CD8-positive, alpha-beta memory T cell (primary cell): ENCODE measurements around the gene KIAA0232. TPM values are rescaled to one million over a fixed set of nuclear protein-coding genes. Genes with fewer than 3 reads are reported as not detected.
A peak's percentile ranks its signal among the peaks of the same experiment; 100 is the strongest.

Experiments used
- CTCF ChIA-PET: fragments of 350-600 bp; sonication (Branson Sonifier 250); formaldehyde crosslinking; loops from one replicate; lab custom pipeline; 2021; ENCODE audit warnings: antibody characterized with exemption; lab: Charles Lee
- POLR2A ChIA-PET: fragments of 350-600 bp; sonication (Branson Sonifier 250); formaldehyde crosslinking; loops from one replicate; lab custom pipeline; 2021; ENCODE audit warnings: antibody characterized with exemption; lab: Charles Lee
- DNase-seq, 5 donors: peaks; one replicate each; pipeline versions ENCODE4 v3.0.0 to v3.0.0-alpha.2; 2020 to 2022; ENCODE audit warnings: mixed read lengths in 1 of 5
- H3K27ac ChIP-seq: one replicate; pipeline ENCODE4 v1.7.0; 2013; ENCODE audit warnings: low read depth, mild to moderate bottlenecking, low read length, moderate library complexity
- H3K27me3 ChIP-seq: 2 replicates; pipeline ENCODE4 v1.7.0; 2013; ENCODE audit warnings: low read length, mild to moderate bottlenecking; ENCODE audit not compliant: insufficient read depth, poor library complexity, severe bottlenecking
- H3K36me3 ChIP-seq: 2 replicates; pipeline ENCODE4 v1.7.0; 2013; ENCODE audit warnings: mild to moderate bottlenecking, low read length, moderate library complexity; ENCODE audit not compliant: insufficient read depth
- H3K4me1 ChIP-seq: 2 replicates; pipeline ENCODE4 v1.7.0; 2013; ENCODE audit warnings: mild to moderate bottlenecking, low read length, moderate library complexity; ENCODE audit not compliant: insufficient read depth
- H3K4me3 ChIP-seq: 2 replicates; pipeline ENCODE4 v1.7.0; 2013; ENCODE audit warnings: mild to moderate bottlenecking, low read length
- H3K9me3 ChIP-seq: 2 replicates; pipeline ENCODE4 v1.7.0; 2013; ENCODE audit warnings: mild to moderate bottlenecking, low read length
- H3K27ac Mint-ChIP-seq, 8 donors: one replicate each; pipeline ENCODE4 v1.8.0; 2020 to 2021; ENCODE audit warnings: mixed read lengths in 8 of 8, mild to moderate bottlenecking in 6 of 8, inconsistent platforms in 3 of 8, moderate library complexity in 3 of 8
- H3K27me3 Mint-ChIP-seq, 2 donors: one replicate each; pipeline ENCODE4 v1.8.0; 2020 to 2021; ENCODE audit warnings: mixed read lengths in 2 of 2, mild to moderate bottlenecking in 1 of 2, moderate library complexity in 1 of 2
- H3K36me3 Mint-ChIP-seq, 3 donors: one replicate each; pipeline ENCODE4 v1.8.0; 2020 to 2021; ENCODE audit warnings: mixed read lengths in 3 of 3, inconsistent platforms in 1 of 3, mild to moderate bottlenecking in 1 of 3
- H3K4me1 Mint-ChIP-seq, 3 donors: one replicate each; pipeline ENCODE4 v1.8.0; 2020 to 2021; ENCODE audit warnings: mixed read lengths in 3 of 3, inconsistent platforms in 1 of 3, mild to moderate bottlenecking in 1 of 3
- H3K4me3 Mint-ChIP-seq, 7 donors: one replicate each; pipeline ENCODE4 v1.8.0; 2020 to 2021; ENCODE audit warnings: mixed read lengths in 7 of 7, mild to moderate bottlenecking in 6 of 7, moderate library complexity in 4 of 7, inconsistent platforms in 2 of 7
- H3K9me3 Mint-ChIP-seq, 5 donors: one replicate each; pipeline ENCODE4 v1.8.0; 2020 to 2022; ENCODE audit warnings: mixed read lengths in 5 of 5, mild to moderate bottlenecking in 3 of 5, moderate library complexity in 2 of 5, inconsistent platforms in 1 of 5
- polyA plus RNA-seq: library from polyadenylated mRNA; unstranded; fragments of 300-500 nt; fragmentation: Illumina TruSeq; gene quantifications from one replicate; pipeline ENCODE4 v1.2.3, GENCODE V29; 2021
- total RNA-seq, 2 experiments: library from RNA; stranded (reverse); gene quantifications; one replicate each; pipeline ENCODE4 v1.2.3, GENCODE V29; 2021

KIAA0232 gene
- 10 to 100 TPM; 16.0 to 16.4 TPM for total RNA-seq
- 13.6 TPM for polyA plus RNA-seq

- POLR2A ChIA-PET, result interaction anchor here (0.7 to 2.4 kb wide), 13 partner anchors 9 to 286 kb away, joined by 3 to 8 read pairs (median 4); partner anchors contain the start of genes GRPEL1, MRFAP1 and TBC1D14
- Histone ChIP-seq H3K27ac (peak within 1 kb of the TSS; percentile 85), H3K9me3 (no peaks in the 10 kb centered on the region), H3K4me3 (peak within 1 kb of the TSS; percentile 75), H3K36me3 (no peaks in the 10 kb centered on the region), H3K4me1 (peaks cover 45% of the 10 kb centered on the region), H3K27me3 (no peaks in the 10 kb centered on the region)
- Mint-ChIP-seq H3K9me3 (no peaks in the 10 kb centered on the region), H3K4me1 (peaks cover 59 to 69% (median 68%) of the 10 kb centered on the region in 3 donors), H3K4me3 (peak within 1 kb of the TSS; percentile 83 to 95 (median 87)), H3K36me3 (peaks cover 0 to 10% (median 0%) of the 10 kb centered on the region in 3 donors), H3K27me3 (no peaks in the 10 kb centered on the region), H3K27ac (peak within 1 kb of the TSS; percentile 73 to 97 (median 88))
- peak; percentile 86 to 95 (median 91) for DNase-seq
- CTCF ChIA-PET, result interaction anchor here (0.6 to 3.6 kb wide), 5 partner anchors 64 to 192 kb away, joined by 3 to 17 read pairs (median 3); a partner anchor contains a TSS
These were observed at the start of gene KIAA0232 for GRCh38 chr4:6782147-6782845. TSS of gene KIAA0232 (plus strand) at chr4:6782727. CDS start at chr4:6824454, 41,727 bp downstream.

- H3K4me3 Mint-ChIP-seq, result no peak overlapping the region
- H3K4me1 Mint-ChIP-seq, result no peaks in the 10 kb centered on the region
- peaks cover 0 to 8% of the 10 kb centered on the region in 2 donors for H3K27me3 Mint-ChIP-seq
- Histone ChIP-seq H3K9me3 (no peaks in the 10 kb centered on the region), H3K27me3 (no peaks in the 10 kb centered on the region), H3K4me1 (no peaks in the 10 kb centered on the region), H3K36me3 (no peaks in the 10 kb centered on the region), H3K27ac (peak overlapping the region; percentile 83), H3K4me3 (no peak overlapping the region)
- H3K9me3 Mint-ChIP-seq, result no peaks in the 10 kb centered on the region
- DNase-seq, result no peak
- CTCF ChIA-PET, result no interaction called here
- POLR2A ChIA-PET, result no interaction called here
- H3K36me3 Mint-ChIP-seq, result no peaks in the 10 kb centered on the region
- H3K27ac Mint-ChIP-seq, result peak overlapping the region in 1 of 8 donors; percentile 28
These were observed 49.0 kb upstream of the KIAA0232 start for GRCh38 chr4:6733358-6734164.

- no peak for DNase-seq
- Mint-ChIP-seq H3K27me3 (peaks cover 0 to 8% of the 10 kb centered on the region in 2 donors), H3K4me1 (no peaks in the 10 kb centered on the region), H3K27ac (no peak overlapping the region), H3K9me3 (no peaks in the 10 kb centered on the region), H3K4me3 (no peak overlapping the region), H3K36me3 (no peaks in the 10 kb centered on the region)
- CTCF ChIA-PET, result no interaction called here
- Histone ChIP-seq H3K4me3 (no peak overlapping the region), H3K27me3 (no peaks in the 10 kb centered on the region), H3K9me3 (no peaks in the 10 kb centered on the region), H3K36me3 (no peaks in the 10 kb centered on the region), H3K4me1 (no peaks in the 10 kb centered on the region), H3K27ac (peak overlapping the region; percentile 83)
- POLR2A ChIA-PET, result interaction anchor here (0.7 kb wide), 1 partner anchor 119 kb away, joined by 3 read pairs; no protein-coding TSS in a partner anchor
These were observed 48.3 kb upstream of the KIAA0232 start for GRCh38 chr4:6734165-6734786.

GRCh38 chr4:6739920-6740319 is 42.6 kb upstream of the KIAA0232 start:
- Histone ChIP-seq H3K36me3 (no peaks in the 10 kb centered on the region), H3K4me1 (no peaks in the 10 kb centered on the region), H3K9me3 (no peaks in the 10 kb centered on the region), H3K27me3 (no peaks in the 10 kb centered on the region), H3K27ac (no peak overlapping the region), H3K4me3 (no peak overlapping the region)
- DNase-seq, result no peak
- Mint-ChIP-seq H3K9me3 (peaks cover 0 to 2% (median 0%) of the 10 kb centered on the region in 5 donors), H3K36me3 (no peaks in the 10 kb centered on the region), H3K4me3 (no peak overlapping the region), H3K27me3 (peaks cover 0 to 4% of the 10 kb centered on the region in 2 donors), H3K4me1 (peaks cover 0 to 8% (median 4%) of the 10 kb centered on the region in 3 donors), H3K27ac (no peak overlapping the region)
- CTCF ChIA-PET, result no interaction called here
- POLR2A ChIA-PET, result no interaction called here

- Mint-ChIP-seq H3K4me3 (no peak overlapping the region), H3K27me3 (peaks cover 0 to 6% of the 10 kb centered on the region in 2 donors), H3K9me3 (peaks cover 0 to 2% (median 0%) of the 10 kb centered on the region in 5 donors), H3K4me1 (peaks cover 0 to 8% (median 4%) of the 10 kb centered on the region in 3 donors), H3K36me3 (no peaks in the 10 kb centered on the region), H3K27ac (no peak overlapping the region)
- no peaks in the 10 kb centered on the region for H3K4me1 ChIP-seq
- no peaks in the 10 kb centered on the region for H3K27me3 ChIP-seq
- H3K36me3 ChIP-seq, result no peaks in the 10 kb centered on the region
- no peak for DNase-seq
- no peak overlapping the region for H3K4me3 ChIP-seq
- no peak overlapping the region for H3K27ac ChIP-seq
- no peaks in the 10 kb centered on the region for H3K9me3 ChIP-seq
- CTCF ChIA-PET, result no interaction called here
- POLR2A ChIA-PET, result no interaction called here
These were observed 42.2 kb upstream of the KIAA0232 start for GRCh38 chr4:6740347-6740746.

GRCh38 chr4:6742507-6742906 is 40.0 kb upstream of the KIAA0232 start:
- CTCF ChIA-PET, result interaction anchor here (0.9 kb wide), 1 partner anchor 131 kb away, joined by 4 read pairs; no protein-coding TSS in a partner anchor
- H3K4me3 Mint-ChIP-seq, result no peak overlapping the region
- H3K4me1 Mint-ChIP-seq, result peaks cover 0 to 8% (median 4%) of the 10 kb centered on the region in 3 donors
- no peak overlapping the region for H3K27ac Mint-ChIP-seq
- H3K27me3 Mint-ChIP-seq, result peaks cover 0 to 3% of the 10 kb centered on the region in 2 donors
- Histone ChIP-seq H3K4me1 (no peaks in the 10 kb centered on the region), H3K36me3 (no peaks in the 10 kb centered on the region), H3K4me3 (no peak overlapping the region), H3K27ac (no peak overlapping the region), H3K9me3 (no peaks in the 10 kb centered on the region), H3K27me3 (no peaks in the 10 kb centered on the region)
- POLR2A ChIA-PET, result no interaction called here
- H3K36me3 Mint-ChIP-seq, result no peaks in the 10 kb centered on the region
- H3K9me3 Mint-ChIP-seq, result peaks cover 0 to 2% (median 0%) of the 10 kb centered on the region in 5 donors
- DNase-seq, result no peak

- H3K4me1 ChIP-seq, result no peaks in the 10 kb centered on the region
- Mint-ChIP-seq H3K36me3 (no peaks in the 10 kb centered on the region), H3K27ac (no peak overlapping the region), H3K27me3 (peaks cover 0 to 3% of the 10 kb centered on the region in 2 donors), H3K4me3 (no peak overlapping the region), H3K4me1 (peaks cover 0 to 8% (median 4%) of the 10 kb centered on the region in 3 donors), H3K9me3 (peaks cover 0 to 2% (median 0%) of the 10 kb centered on the region in 5 donors)
- DNase-seq, result no peak
- CTCF ChIA-PET, result interaction anchor here (0.7 to 1.1 kb wide), 3 partner anchors 12 to 131 kb away, joined by 3 to 4 read pairs (median 3); no protein-coding TSS in a partner anchor
- POLR2A ChIA-PET, result no interaction called here
- no peak overlapping the region for H3K27ac ChIP-seq
- H3K9me3 ChIP-seq, result no peaks in the 10 kb centered on the region
- no peaks in the 10 kb centered on the region for H3K27me3 ChIP-seq
- no peak overlapping the region for H3K4me3 ChIP-seq
- H3K36me3 ChIP-seq, result no peaks in the 10 kb centered on the region
These were observed 39.5 kb upstream of the KIAA0232 start for GRCh38 chr4:6742989-6743388.
